ENCODE results near the gene KRTAP15-1.

Gene KRTAP15-1

DNA sequence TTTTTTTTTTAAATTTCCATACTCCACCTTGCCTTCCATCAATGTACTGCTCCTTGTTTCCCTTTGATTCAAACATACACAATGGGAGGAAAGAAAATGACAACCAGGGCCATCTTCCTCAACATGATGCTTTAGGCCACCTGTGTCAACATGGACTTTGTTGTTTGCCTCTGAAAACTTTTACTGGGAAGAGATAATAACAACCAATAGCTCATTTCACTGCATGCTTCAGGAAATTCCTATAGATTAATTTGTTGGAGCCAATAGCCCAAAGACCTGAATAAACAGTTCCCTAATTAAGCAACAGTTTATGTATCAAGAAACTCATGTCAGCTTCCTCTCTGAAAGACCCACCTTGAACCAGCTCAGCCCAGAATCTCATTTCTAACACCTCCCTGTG, 3.2 kb downstream of the KRTAP15-1 start:
- TF ChIP-seq, protein P1, sequence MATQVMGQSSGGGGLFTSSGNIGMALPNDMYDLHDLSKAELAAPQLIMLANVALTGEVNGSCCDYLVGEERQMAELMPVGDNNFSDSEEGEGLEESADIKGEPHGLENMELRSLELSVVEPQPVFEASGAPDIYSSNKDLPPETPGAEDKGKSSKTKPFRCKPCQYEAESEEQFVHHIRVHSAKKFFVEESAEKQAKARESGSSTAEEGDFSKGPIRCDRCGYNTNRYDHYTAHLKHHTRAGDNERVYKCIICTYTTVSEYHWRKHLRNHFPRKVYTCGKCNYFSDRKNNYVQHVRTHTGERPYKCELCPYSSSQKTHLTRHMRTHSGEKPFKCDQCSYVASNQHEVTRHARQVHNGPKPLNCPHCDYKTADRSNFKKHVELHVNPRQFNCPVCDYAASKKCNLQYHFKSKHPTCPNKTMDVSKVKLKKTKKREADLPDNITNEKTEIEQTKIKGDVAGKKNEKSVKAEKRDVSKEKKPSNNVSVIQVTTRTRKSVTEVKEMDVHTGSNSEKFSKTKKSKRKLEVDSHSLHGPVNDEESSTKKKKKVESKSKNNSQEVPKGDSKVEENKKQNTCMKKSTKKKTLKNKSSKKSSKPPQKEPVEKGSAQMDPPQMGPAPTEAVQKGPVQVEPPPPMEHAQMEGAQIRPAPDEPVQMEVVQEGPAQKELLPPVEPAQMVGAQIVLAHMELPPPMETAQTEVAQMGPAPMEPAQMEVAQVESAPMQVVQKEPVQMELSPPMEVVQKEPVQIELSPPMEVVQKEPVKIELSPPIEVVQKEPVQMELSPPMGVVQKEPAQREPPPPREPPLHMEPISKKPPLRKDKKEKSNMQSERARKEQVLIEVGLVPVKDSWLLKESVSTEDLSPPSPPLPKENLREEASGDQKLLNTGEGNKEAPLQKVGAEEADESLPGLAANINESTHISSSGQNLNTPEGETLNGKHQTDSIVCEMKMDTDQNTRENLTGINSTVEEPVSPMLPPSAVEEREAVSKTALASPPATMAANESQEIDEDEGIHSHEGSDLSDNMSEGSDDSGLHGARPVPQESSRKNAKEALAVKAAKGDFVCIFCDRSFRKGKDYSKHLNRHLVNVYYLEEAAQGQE (IDR thresholded peaks at IDR 0.05; ENCODE audit: insufficient read depth in 1 of 2, low read depth in 2 of 2, low read length in 2 of 2) = no peak
- no peak for TF ChIP-seq SIN3A (IDR thresholded peaks at IDR 0.05; ENCODE audit: borderline replicate concordance, insufficient read depth, low read length)
- TF ChIP-seq POLR2AphosphoS5 (IDR thresholded peaks at IDR 0.05; ENCODE audit: low read depth, low read length) = no peak
- no peak for TF ChIP-seq FOXP2 (optimal IDR thresholded peaks at IDR 0.05; ENCODE audit: borderline replicate concordance, extremely low read depth, extremely low read length, insufficient read depth)

GRCh38 chr21:30444204-30444603, 4.1 kb downstream of the KRTAP15-1 start:
- TF ChIP-seq SIN3A (IDR thresholded peaks at IDR 0.05; ENCODE audit: borderline replicate concordance, insufficient read depth, low read length) (no peak), TAF1 (IDR thresholded peaks at IDR 0.05; ENCODE audit: borderline replicate concordance, insufficient read depth, low read length) (no peak), FOXP2 (optimal IDR thresholded peaks at IDR 0.05; ENCODE audit: borderline replicate concordance, extremely low read depth, extremely low read length, insufficient read depth) (no peak), POLR2AphosphoS5 (IDR thresholded peaks at IDR 0.05; ENCODE audit: low read depth, low read length) (no peak)
- TF ChIP-seq, protein P1 (IDR thresholded peaks at IDR 0.05; ENCODE audit: insufficient read depth in 1 of 2, low read depth in 2 of 2, low read length in 2 of 2) = no peak

DNA sequence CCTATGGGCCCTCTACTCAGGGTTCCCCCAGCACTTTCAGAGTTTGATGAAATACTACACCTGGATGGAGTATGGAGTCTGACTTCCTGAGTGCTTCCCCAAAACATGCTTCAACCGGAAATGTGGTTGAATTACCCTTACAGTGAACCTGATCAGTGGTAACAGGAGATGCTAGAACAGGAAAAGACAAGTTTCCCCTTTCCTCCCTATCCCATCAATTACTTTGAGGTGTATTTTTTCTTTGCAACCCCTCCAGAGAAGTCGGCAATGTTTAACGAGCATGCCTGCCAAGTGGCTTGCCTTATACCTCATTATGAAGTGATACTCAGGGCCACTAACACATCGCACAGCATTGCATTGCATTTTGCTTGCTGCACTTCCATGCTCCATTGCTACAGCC, 7.0 kb downstream of the KRTAP15-1 start:
- TF ChIP-seq FOXP2 (optimal IDR thresholded peaks at IDR 0.05; ENCODE audit: borderline replicate concordance, extremely low read depth, extremely low read length, insufficient read depth) = no peak
- no peak for TF ChIP-seq TAF1 (IDR thresholded peaks at IDR 0.05; ENCODE audit: borderline replicate concordance, insufficient read depth, low read length)
- TF ChIP-seq, protein P1 (IDR thresholded peaks at IDR 0.05; ENCODE audit: insufficient read depth in 1 of 2, low read depth in 2 of 2, low read length in 2 of 2) = no peak
- no peak for TF ChIP-seq POLR2AphosphoS5 (IDR thresholded peaks at IDR 0.05; ENCODE audit: low read depth, low read length)

- TF ChIP-seq POLR2AphosphoS5 (IDR thresholded peaks at IDR 0.05; ENCODE audit: low read depth, low read length) (no peak), TAF1 (IDR thresholded peaks at IDR 0.05; ENCODE audit: borderline replicate concordance, insufficient read depth, low read length) (no peak), FOXP2 (optimal IDR thresholded peaks at IDR 0.05; ENCODE audit: borderline replicate concordance, extremely low read depth, extremely low read length, insufficient read depth) (no peak)
These were observed 8.4 kb downstream of the KRTAP15-1 start for GRCh38 chr21:30448514-30448913.

GRCh38 chr21:30463713-30464112, 23.6 kb downstream of the KRTAP15-1 start:
- no peak for TF ChIP-seq FOXP2 (optimal IDR thresholded peaks at IDR 0.05; ENCODE audit: borderline replicate concordance, extremely low read depth, extremely low read length, insufficient read depth)
- TF ChIP-seq, protein P1 (IDR thresholded peaks at IDR 0.05; ENCODE audit: insufficient read depth in 1 of 2, low read depth in 2 of 2, low read length in 2 of 2) = no peak
- TF ChIP-seq POLR2AphosphoS5 (IDR thresholded peaks at IDR 0.05; ENCODE audit: low read depth, low read length) = no peak
